Nephron (organoid): ENCODE results near the gene APBB1IP.

Experiments used
- H3K27ac Mint-ChIP-seq, 3 experiments: 2 replicates each; pipeline ENCODE4 v1.8.0; 2020; ENCODE audit warnings: mixed read lengths in 3 of 3, mild to moderate bottlenecking in 2 of 3, moderate library complexity in 1 of 3
- H3K27me3 Mint-ChIP-seq: 2 replicates; pipeline ENCODE4 v1.8.0; 2021; ENCODE audit warnings: low read depth, mild to moderate bottlenecking, moderate library complexity, mixed read lengths
- H3K36me3 Mint-ChIP-seq: 2 replicates; pipeline ENCODE4 v1.8.0; 2020; ENCODE audit warnings: low read depth, mixed read lengths
- H3K4me1 Mint-ChIP-seq: 2 replicates; pipeline ENCODE4 v1.8.0; 2020; ENCODE audit warnings: mixed read lengths
- H3K4me3 Mint-ChIP-seq, 3 experiments: 2 replicates each; pipeline ENCODE4 v1.8.0; 2020; ENCODE audit warnings: mild to moderate bottlenecking in 3 of 3, mixed read lengths in 3 of 3, moderate library complexity in 2 of 3
- H3K9me3 Mint-ChIP-seq: 2 replicates; pipeline ENCODE4 v1.8.0; 2020; ENCODE audit warnings: mixed read lengths
- CTCF ChIP-seq, 3 experiments: fragments of 200-600 bp; sonication (generic); IDR thresholded peaks; one replicate each; pipeline ENCODE4 v1.5.0; 2021; ENCODE audit warnings: antibody characterized with exemption in 3 of 3; ENCODE audit not compliant: unreplicated experiment in 3 of 3

APBB1IP gene

DNA sequence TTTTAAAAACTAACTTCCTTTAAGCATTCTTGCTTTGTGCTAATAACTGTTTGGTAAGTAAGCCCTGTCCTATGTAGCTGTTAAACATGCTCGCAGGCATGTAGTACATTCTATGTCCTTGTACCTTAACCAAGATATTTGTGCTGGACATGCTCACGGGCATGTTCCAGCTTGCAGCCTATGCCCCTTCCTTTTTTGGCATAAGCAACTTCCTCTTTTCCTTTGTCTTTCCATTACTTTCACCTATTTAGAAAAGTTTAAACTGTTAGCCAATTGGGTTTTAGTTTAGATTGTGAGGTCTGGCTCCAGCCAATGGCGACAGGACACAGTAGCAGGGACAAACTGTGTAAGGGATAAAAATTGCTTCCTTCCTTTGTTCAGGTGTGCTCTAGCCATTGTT, 14.4 kb upstream of the APBB1IP start:
- Mint-ChIP-seq H3K4me3 (no peak overlapping the region), H3K4me1 (no peaks in the 10 kb centered on the region), H3K9me3 (no peaks in the 10 kb centered on the region), H3K27me3 (no peaks in the 10 kb centered on the region), H3K36me3 (no peaks in the 10 kb centered on the region), H3K27ac (no peak overlapping the region)
- no peak for TF ChIP-seq CTCF (IDR thresholded peaks at IDR 0.05; ENCODE audit: unreplicated experiment in 3 of 3)

DNA sequence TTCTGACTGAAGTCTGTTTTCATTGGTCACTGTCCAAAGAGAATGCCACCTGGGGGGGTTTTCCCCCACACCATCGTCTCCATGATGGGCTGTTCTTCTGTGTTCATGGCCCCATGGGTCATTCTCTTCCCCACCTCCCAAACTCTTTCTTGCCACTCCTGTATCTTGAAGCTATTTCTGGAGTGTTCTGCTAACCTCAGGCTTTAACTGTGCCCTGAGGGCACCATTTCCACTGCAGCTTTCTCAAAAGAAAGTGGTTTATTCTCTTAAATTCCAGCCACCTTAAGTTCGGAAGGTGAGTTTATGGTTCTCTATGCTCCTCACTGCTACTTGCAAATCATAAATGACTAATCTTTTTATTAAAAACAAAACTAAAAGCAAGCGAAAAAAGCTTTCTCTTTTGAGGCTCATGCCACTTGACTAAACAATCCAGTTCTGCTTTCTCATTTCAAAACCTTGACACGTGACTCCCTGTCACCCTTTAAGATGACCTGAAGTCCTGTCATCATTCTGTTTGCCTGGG, 7.4 kb upstream of the APBB1IP start:
- Mint-ChIP-seq H3K9me3 (no peaks in the 10 kb centered on the region), H3K4me3 (no peak overlapping the region), H3K36me3 (no peaks in the 10 kb centered on the region), H3K4me1 (no peaks in the 10 kb centered on the region), H3K27me3 (peaks cover 16% of the 10 kb centered on the region), H3K27ac (no peak overlapping the region)
- TF ChIP-seq CTCF (IDR thresholded peaks at IDR 0.05; ENCODE audit: unreplicated experiment in 3 of 3): no peak

DNA sequence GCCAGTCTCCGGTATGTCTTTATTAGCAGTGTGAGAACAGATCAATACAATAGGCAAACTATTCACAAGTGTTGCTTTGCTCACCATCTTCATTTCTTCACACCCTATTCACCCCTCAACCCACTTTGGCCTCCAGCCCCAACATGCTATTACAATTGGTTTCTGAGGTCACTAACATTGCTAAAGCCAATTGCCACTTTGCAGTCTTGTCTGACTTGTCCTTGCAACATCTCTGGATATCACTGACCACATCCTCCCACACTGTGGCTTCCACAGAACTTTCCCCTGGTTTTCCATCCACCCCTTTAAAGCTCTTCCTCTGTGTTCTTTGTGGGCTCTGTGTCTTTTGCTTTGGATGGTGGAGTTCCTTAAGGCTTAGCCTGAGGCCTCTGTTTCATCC, 5.2 kb upstream of the APBB1IP start:
- H3K27ac Mint-ChIP-seq: no peak overlapping the region
- no peaks in the 10 kb centered on the region for H3K9me3 Mint-ChIP-seq

DNA sequence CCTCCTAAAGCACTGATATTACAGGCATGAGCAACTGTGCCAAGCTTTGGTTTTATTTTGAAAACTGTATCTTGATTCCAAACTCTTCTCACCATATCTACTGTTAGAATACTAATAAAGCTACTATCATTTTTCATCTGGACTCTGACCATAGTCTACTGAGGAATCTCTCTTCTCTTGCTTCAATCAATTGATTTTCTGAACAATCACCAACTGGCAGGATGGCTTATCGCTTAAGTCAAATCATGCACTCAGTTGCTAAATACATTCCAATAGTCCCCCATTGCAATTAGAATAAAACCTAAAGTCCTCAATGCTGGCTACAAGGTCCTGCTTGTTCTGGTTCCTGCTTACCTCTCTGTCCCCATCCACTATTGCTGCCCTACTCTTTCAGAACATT, 2.3 kb upstream of the APBB1IP start:
- H3K27me3 Mint-ChIP-seq: peaks cover 59% of the 10 kb centered on the region
- no peaks in the 10 kb centered on the region for H3K4me1 Mint-ChIP-seq

More for the DNA sequence above, 5.2 kb upstream of the APBB1IP start:
- no peaks in the 10 kb centered on the region for H3K36me3 Mint-ChIP-seq
- no peak overlapping the region for H3K4me3 Mint-ChIP-seq
- peaks cover 34% of the 10 kb centered on the region for H3K27me3 Mint-ChIP-seq
- no peak for TF ChIP-seq CTCF (IDR thresholded peaks at IDR 0.05; ENCODE audit: unreplicated experiment in 3 of 3)
- H3K4me1 Mint-ChIP-seq: no peaks in the 10 kb centered on the region

GRCh38 chr10:26436848-26437247, 1.3 kb upstream of the APBB1IP start:
- no peaks in the 10 kb centered on the region for H3K36me3 Mint-ChIP-seq
- H3K4me1 Mint-ChIP-seq: no peaks in the 10 kb centered on the region

More for the DNA sequence above, 2.3 kb upstream of the APBB1IP start:
- H3K4me3 Mint-ChIP-seq: no peak overlapping the region
- no peaks in the 10 kb centered on the region for H3K36me3 Mint-ChIP-seq
- no peak overlapping the region for H3K27ac Mint-ChIP-seq
- no peaks in the 10 kb centered on the region for H3K9me3 Mint-ChIP-seq
- no peak for TF ChIP-seq CTCF (IDR thresholded peaks at IDR 0.05; ENCODE audit: unreplicated experiment in 3 of 3)

More at GRCh38 chr10:26436848-26437247, 1.3 kb upstream of the APBB1IP start:
- Mint-ChIP-seq H3K27ac (no peak overlapping the region), H3K27me3 (peaks cover 59% of the 10 kb centered on the region), H3K4me3 (no peak overlapping the region), H3K9me3 (no peaks in the 10 kb centered on the region)
- no peak for TF ChIP-seq CTCF (IDR thresholded peaks at IDR 0.05; ENCODE audit: unreplicated experiment in 3 of 3)
